WTC11 (cell line): ENCODE results near the gene FAM228A.

ENCODE experiments used
- ATF1 ChIP-seq: sonication (generic); formaldehyde crosslinking; IDR thresholded peaks from 2 replicates; pipeline ENCODE4 v1.8.1; 2023; ENCODE audit warnings: mild to moderate bottlenecking, moderate library complexity, missing genetic modification reagents
- CREM ChIP-seq: sonication (generic); formaldehyde crosslinking; IDR thresholded peaks from 2 replicates; pipeline ENCODE4 v1.8.1; 2022; ENCODE audit warnings: mild to moderate bottlenecking, missing genetic modification reagents, moderate library complexity
- ESRRA ChIP-seq: sonication (generic); formaldehyde crosslinking; IDR thresholded peaks from 2 replicates; pipeline ENCODE4 v1.8.1; 2022; ENCODE audit warnings: mild to moderate bottlenecking, missing genetic modification reagents, borderline replicate concordance
- FOXP1 ChIP-seq: sonication (generic); formaldehyde crosslinking; IDR thresholded peaks from 2 replicates; pipeline ENCODE4 v1.8.0; 2022; ENCODE audit warnings: missing genetic modification reagents, mild to moderate bottlenecking, moderate library complexity, borderline replicate concordance
- IRF2 ChIP-seq: sonication (generic); formaldehyde crosslinking; IDR thresholded peaks from 2 replicates; pipeline ENCODE4 v1.8.0; 2022; ENCODE audit warnings: low read depth, missing genetic modification reagents, borderline replicate concordance
- JUN ChIP-seq: sonication (generic); formaldehyde crosslinking; IDR thresholded peaks from 2 replicates; pipeline ENCODE4 v1.8.0; 2023; ENCODE audit warnings: mild to moderate bottlenecking, missing genetic modification reagents
- NFYB ChIP-seq: sonication (generic); formaldehyde crosslinking; conservative IDR thresholded peaks from 2 replicates; pipeline ENCODE4 v1.8.0; 2022; ENCODE audit warnings: low read depth, missing genetic modification reagents
- TCF7 ChIP-seq: sonication (generic); formaldehyde crosslinking; IDR thresholded peaks from 2 replicates; pipeline ENCODE4 v1.8.0; 2022; ENCODE audit warnings: mild to moderate bottlenecking, low read depth, missing genetic modification reagents, moderate library complexity
- ZBTB21 ChIP-seq: sonication (generic); formaldehyde crosslinking; IDR thresholded peaks from 2 replicates; pipeline ENCODE4 v1.8.1; 2023; ENCODE audit warnings: mild to moderate bottlenecking, missing genetic modification reagents, borderline replicate concordance
- ZNF219 ChIP-seq: sonication (generic); formaldehyde crosslinking; IDR thresholded peaks from 2 replicates; pipeline ENCODE4 v1.8.0; 2023; ENCODE audit warnings: missing genetic modification reagents, mild to moderate bottlenecking, borderline replicate concordance
- TF ChIP-seq, protein P1 (sequence below): fragments of 200-600 bp; IDR thresholded peaks from 2 replicates; pipeline ENCODE4 v1.8.0; 2022; ENCODE audit warnings: antibody characterized with exemption
- TF ChIP-seq, protein P2 (sequence below): sonication (generic); formaldehyde crosslinking; IDR thresholded peaks from 2 replicates; pipeline ENCODE4 v1.8.1; 2022; ENCODE audit warnings: missing genetic modification reagents, borderline replicate concordance
- TF ChIP-seq, protein P3 (sequence below): sonication (generic); formaldehyde crosslinking; IDR thresholded peaks from 2 replicates; pipeline ENCODE4 v1.8.1; 2022; ENCODE audit warnings: mild to moderate bottlenecking, missing genetic modification reagents, moderate library complexity, borderline replicate concordance

DNA sequence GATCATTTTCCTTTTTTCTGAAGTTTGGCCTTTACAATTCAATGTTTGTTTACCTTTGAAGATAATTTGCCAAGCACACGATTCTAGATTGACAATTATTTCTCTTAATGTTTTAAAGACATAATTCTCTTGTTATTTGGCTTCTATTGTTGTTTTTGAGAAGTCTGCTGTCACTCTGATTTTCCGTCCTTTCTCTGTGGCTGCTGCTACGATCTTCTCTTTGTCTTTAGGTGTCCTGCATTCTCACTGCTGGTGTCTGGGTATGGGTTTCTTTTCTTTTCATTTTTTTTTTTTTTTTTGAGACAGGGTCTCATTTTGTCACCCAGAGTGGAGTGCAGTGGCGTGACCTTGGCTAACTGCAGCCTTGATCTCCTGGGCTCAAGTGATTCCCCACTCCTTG lies 15.1 kb upstream of the FAM228A start:
- TF ChIP-seq ZNF219 (CRISPR knock-in tag) (no peak), ZBTB21 (CRISPR knock-in tag) (no peak), NFYB (CRISPR knock-in tag) (no peak), JUN (CRISPR knock-in tag) (no peak), FOXP1 (CRISPR knock-in tag) (no peak), TCF7 (CRISPR knock-in tag) (no peak), ATF1 (no peak), ESRRA (no peak), IRF2 (CRISPR knock-in tag) (no peak), CREM (CRISPR knock-in tag) (no peak)
- TF ChIP-seq, protein P1, sequence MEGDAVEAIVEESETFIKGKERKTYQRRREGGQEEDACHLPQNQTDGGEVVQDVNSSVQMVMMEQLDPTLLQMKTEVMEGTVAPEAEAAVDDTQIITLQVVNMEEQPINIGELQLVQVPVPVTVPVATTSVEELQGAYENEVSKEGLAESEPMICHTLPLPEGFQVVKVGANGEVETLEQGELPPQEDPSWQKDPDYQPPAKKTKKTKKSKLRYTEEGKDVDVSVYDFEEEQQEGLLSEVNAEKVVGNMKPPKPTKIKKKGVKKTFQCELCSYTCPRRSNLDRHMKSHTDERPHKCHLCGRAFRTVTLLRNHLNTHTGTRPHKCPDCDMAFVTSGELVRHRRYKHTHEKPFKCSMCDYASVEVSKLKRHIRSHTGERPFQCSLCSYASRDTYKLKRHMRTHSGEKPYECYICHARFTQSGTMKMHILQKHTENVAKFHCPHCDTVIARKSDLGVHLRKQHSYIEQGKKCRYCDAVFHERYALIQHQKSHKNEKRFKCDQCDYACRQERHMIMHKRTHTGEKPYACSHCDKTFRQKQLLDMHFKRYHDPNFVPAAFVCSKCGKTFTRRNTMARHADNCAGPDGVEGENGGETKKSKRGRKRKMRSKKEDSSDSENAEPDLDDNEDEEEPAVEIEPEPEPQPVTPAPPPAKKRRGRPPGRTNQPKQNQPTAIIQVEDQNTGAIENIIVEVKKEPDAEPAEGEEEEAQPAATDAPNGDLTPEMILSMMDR = no peak
- TF ChIP-seq, protein P2, sequence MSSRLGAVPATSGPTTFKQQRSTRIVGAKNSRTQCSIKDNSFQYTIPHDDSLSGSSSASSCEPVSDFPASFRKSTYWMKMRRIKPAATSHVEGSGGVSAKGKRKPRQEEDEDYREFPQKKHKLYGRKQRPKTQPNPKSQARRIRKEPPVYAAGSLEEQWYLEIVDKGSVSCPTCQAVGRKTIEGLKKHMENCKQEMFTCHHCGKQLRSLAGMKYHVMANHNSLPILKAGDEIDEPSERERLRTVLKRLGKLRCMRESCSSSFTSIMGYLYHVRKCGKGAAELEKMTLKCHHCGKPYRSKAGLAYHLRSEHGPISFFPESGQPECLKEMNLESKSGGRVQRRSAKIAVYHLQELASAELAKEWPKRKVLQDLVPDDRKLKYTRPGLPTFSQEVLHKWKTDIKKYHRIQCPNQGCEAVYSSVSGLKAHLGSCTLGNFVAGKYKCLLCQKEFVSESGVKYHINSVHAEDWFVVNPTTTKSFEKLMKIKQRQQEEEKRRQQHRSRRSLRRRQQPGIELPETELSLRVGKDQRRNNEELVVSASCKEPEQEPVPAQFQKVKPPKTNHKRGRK (CRISPR knock-in tag) = no peak
- TF ChIP-seq, protein P3, sequence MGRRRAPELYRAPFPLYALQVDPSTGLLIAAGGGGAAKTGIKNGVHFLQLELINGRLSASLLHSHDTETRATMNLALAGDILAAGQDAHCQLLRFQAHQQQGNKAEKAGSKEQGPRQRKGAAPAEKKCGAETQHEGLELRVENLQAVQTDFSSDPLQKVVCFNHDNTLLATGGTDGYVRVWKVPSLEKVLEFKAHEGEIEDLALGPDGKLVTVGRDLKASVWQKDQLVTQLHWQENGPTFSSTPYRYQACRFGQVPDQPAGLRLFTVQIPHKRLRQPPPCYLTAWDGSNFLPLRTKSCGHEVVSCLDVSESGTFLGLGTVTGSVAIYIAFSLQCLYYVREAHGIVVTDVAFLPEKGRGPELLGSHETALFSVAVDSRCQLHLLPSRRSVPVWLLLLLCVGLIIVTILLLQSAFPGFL (CRISPR knock-in tag) = no peak
